Lower lobe of right lung (tissue), 2 donors: ENCODE data around the gene RBFOX1. TPM values are rescaled to one million over a fixed set of nuclear protein-coding genes. Genes with fewer than 3 reads are reported as not detected.

Source experiments
- ATAC-seq, 2 donors: fragments of 200-7000 bp; cut with Tn5 transposase; one replicate each; pipeline ENCODE4 v1.9.1; 2020 to 2022; ENCODE audit warnings: mild to moderate bottlenecking in 2 of 2, moderate library complexity in 2 of 2
- DNase-seq: peaks from one replicate; pipeline ENCODE4 v3.0.0-alpha.2; 2020
- H3K27ac ChIP-seq: fragments of 200-600 bp; one replicate; pipeline ENCODE4 v1.8.0; 2022
- H3K27me3 ChIP-seq: fragments of 200-600 bp; one replicate; pipeline ENCODE4 v1.8.0; 2022; ENCODE audit warnings: low read depth
- H3K36me3 ChIP-seq: fragments of 200-600 bp; one replicate; pipeline ENCODE4 v1.8.0; 2022; ENCODE audit warnings: mild to moderate bottlenecking
- H3K4me1 ChIP-seq: fragments of 200-600 bp; one replicate; pipeline ENCODE4 v1.8.0; 2022
- H3K4me3 ChIP-seq: fragments of 200-600 bp; one replicate; pipeline ENCODE4 v1.8.0; 2022; ENCODE audit warnings: mild to moderate bottlenecking
- H3K9me3 ChIP-seq: fragments of 200-600 bp; one replicate; pipeline ENCODE4 v1.8.0; 2022
- CTCF ChIP-seq: fragments of 200-600 bp; IDR thresholded peaks from one replicate; pipeline ENCODE4 v1.8.0; 2022; ENCODE audit warnings: antibody characterized with exemption, mild to moderate bottlenecking
- intact Hi-C: fragments of 100-400 bp; cut with DNase I; formaldehyde crosslinking; loops from one replicate; pipeline ENCODE4 v1.11.0; 2022
- long read RNA-seq: library from polyadenylated mRNA; unstranded; transcript quantifications from one replicate; pipeline ENCODE4 v2.0.0, GENCODE V29; 2021
- total RNA-seq: library from RNA; stranded (reverse); fragmentation: NEBNext Ultra II Directional; extraction: Animal tissue kit (Norgen Biotek cat#: 25700); gene quantifications from one replicate; pipeline ENCODE4 v1.2.1, GENCODE V29; 2021
- donor health status: DM: no; HTN: yes; CAD: no; lungs with severe emphysema.

RBFOX1 gene
- total RNA-seq, result not detected
- long read RNA-seq, result 0 reads

GRCh38 chr16:7332611-7333010 is at the start of gene RBFOX1:
RBFOX1 (plus strand) TSS chr16:7332845.
- no peak within 1 kb of the TSS for H3K4me3 ChIP-seq
- no peak within 1 kb of the TSS for H3K27ac ChIP-seq
- ATAC-seq (no peak), DNase-seq (no peak)
- intact Hi-C loops, result no loop called here
- H3K36me3 ChIP-seq, result no peaks in the 10 kb centered on the region
- no peak for TF ChIP-seq CTCF
- no peaks in the 10 kb centered on the region for H3K4me1 ChIP-seq
- no peaks in the 10 kb centered on the region for H3K27me3 ChIP-seq
- no peaks in the 10 kb centered on the region for H3K9me3 ChIP-seq

GRCh38 chr16:7284780-7285179 is 47.9 kb upstream of the RBFOX1 start:
- no peaks in the 10 kb centered on the region for H3K27me3 ChIP-seq
- intact Hi-C loops, result no loop called here
- H3K36me3 ChIP-seq, result no peaks in the 10 kb centered on the region
- H3K27ac ChIP-seq, result no peak overlapping the region
- no peak for TF ChIP-seq CTCF
- H3K4me1 ChIP-seq, result no peaks in the 10 kb centered on the region
- ATAC-seq (no peak), DNase-seq (no peak)
- peaks cover 9% of the 10 kb centered on the region for H3K9me3 ChIP-seq
- no peak overlapping the region for H3K4me3 ChIP-seq

- ATAC-seq (no peak), DNase-seq (no peak)
- Histone ChIP-seq H3K4me1 (no peaks in the 10 kb centered on the region), H3K27ac (no peak overlapping the region), H3K27me3 (no peaks in the 10 kb centered on the region), H3K9me3 (peaks cover 9% of the 10 kb centered on the region), H3K36me3 (no peaks in the 10 kb centered on the region), H3K4me3 (no peak overlapping the region)
- no peak for TF ChIP-seq CTCF
- intact Hi-C loops, result no loop called here
Measured at GRCh38 chr16:7285520-7285919, 47.1 kb upstream of the RBFOX1 start.

GRCh38 chr16:7289299-7289698 is 43.3 kb upstream of the RBFOX1 start:
- TF ChIP-seq CTCF, result no peak
- intact Hi-C loops, result no loop called here

GRCh38 chr16:7290682-7291081 is 42.0 kb upstream of the RBFOX1 start:
- TF ChIP-seq CTCF, result no peak
- Histone ChIP-seq H3K27me3 (no peaks in the 10 kb centered on the region), H3K4me1 (no peaks in the 10 kb centered on the region), H3K9me3 (peaks cover 6% of the 10 kb centered on the region), H3K27ac (no peak overlapping the region), H3K4me3 (no peak overlapping the region), H3K36me3 (no peaks in the 10 kb centered on the region)
- intact Hi-C loops, result no loop called here
- ATAC-seq, result no peak
- no peak for DNase-seq

More at GRCh38 chr16:7289299-7289698, 43.3 kb upstream of the RBFOX1 start:
- no peak for ATAC-seq
- no peak for DNase-seq
- H3K36me3 ChIP-seq, result no peaks in the 10 kb centered on the region
- no peaks in the 10 kb centered on the region for H3K27me3 ChIP-seq
- H3K4me1 ChIP-seq, result no peaks in the 10 kb centered on the region
- H3K4me3 ChIP-seq, result no peak overlapping the region
- H3K27ac ChIP-seq, result no peak overlapping the region
- H3K9me3 ChIP-seq, result peaks cover 9% of the 10 kb centered on the region

- Histone ChIP-seq H3K4me3 (no peak overlapping the region), H3K4me1 (no peaks in the 10 kb centered on the region), H3K36me3 (no peaks in the 10 kb centered on the region), H3K27ac (no peak overlapping the region), H3K27me3 (no peaks in the 10 kb centered on the region), H3K9me3 (no peaks in the 10 kb centered on the region)
- no peak for ATAC-seq
- DNase-seq, result no peak
- TF ChIP-seq CTCF, result no peak
- intact Hi-C loops, result no loop called here
Measured at GRCh38 chr16:7294020-7294419, 38.6 kb upstream of the RBFOX1 start.
